ENCODE measurements around the gene DPEP3. TPM values are rescaled to one million over a fixed set of nuclear protein-coding genes. Genes with fewer than 3 reads are reported as not detected.
A peak's percentile ranks its signal among the peaks of the same experiment; 100 is the strongest.
"Not testable (repeated sequence)": the region's sequence is repeated elsewhere in the genome, so short reads cannot be mapped to it uniquely, and the experiment has no call there.

The DPEP3 gene
- total RNA-seq, 6 experiments from 2014 or later: 0.10 TPM; not detected in 5

DNA sequence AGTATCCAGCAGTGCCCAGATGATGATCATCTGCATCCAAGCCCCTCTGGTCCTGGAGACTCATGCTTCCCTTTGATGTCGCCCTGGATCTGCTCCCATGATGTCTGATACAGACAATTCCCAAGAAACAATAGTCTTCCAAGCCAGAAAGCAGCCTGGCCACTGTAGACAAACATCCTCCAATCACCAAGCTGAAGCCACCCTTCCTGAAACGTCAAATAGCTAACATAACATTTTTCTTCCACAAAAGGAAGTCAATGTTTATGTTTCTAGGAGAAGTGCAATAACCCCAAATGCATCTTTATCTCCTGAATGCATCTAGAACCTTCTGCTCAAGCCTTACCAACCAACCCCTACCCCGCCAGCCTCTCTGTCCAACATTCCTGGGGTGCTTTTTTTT, 20.2 kb upstream of the DPEP3 start:
- H3K27ac ChIP-seq: peak overlapping the region; percentile 40 to 69 (median 67)
- TF ChIP-seq, protein P1, sequence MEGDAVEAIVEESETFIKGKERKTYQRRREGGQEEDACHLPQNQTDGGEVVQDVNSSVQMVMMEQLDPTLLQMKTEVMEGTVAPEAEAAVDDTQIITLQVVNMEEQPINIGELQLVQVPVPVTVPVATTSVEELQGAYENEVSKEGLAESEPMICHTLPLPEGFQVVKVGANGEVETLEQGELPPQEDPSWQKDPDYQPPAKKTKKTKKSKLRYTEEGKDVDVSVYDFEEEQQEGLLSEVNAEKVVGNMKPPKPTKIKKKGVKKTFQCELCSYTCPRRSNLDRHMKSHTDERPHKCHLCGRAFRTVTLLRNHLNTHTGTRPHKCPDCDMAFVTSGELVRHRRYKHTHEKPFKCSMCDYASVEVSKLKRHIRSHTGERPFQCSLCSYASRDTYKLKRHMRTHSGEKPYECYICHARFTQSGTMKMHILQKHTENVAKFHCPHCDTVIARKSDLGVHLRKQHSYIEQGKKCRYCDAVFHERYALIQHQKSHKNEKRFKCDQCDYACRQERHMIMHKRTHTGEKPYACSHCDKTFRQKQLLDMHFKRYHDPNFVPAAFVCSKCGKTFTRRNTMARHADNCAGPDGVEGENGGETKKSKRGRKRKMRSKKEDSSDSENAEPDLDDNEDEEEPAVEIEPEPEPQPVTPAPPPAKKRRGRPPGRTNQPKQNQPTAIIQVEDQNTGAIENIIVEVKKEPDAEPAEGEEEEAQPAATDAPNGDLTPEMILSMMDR (IDR thresholded peaks at IDR 0.05): no peak
- TF ChIP-seq POLR2A (IDR thresholded peaks at IDR 0.05): no peak
- H3K36me3 ChIP-seq: no peaks in the 10 kb centered on the region
- 27% methylated on average over 3 of the region's 3 CpGs for WGBS (ENCODE audit: insufficient coverage, low coverage, low lambda C conversion rate, missing lambda C conversion rate)
- H3K4me3 ChIP-seq: peak overlapping the region in 1 of 3 donors; percentile 19
- H3K9me3 ChIP-seq: no peaks in the 10 kb centered on the region
- DNase-seq (no peak), ATAC-seq (peak; percentile 57 to 70 (median 66))
- H3K4me1 ChIP-seq: no peaks in the 10 kb centered on the region
- intact Hi-C loops (cut with DNase I): no loop called here
- no peaks in the 10 kb centered on the region for H3K27me3 ChIP-seq

DNA sequence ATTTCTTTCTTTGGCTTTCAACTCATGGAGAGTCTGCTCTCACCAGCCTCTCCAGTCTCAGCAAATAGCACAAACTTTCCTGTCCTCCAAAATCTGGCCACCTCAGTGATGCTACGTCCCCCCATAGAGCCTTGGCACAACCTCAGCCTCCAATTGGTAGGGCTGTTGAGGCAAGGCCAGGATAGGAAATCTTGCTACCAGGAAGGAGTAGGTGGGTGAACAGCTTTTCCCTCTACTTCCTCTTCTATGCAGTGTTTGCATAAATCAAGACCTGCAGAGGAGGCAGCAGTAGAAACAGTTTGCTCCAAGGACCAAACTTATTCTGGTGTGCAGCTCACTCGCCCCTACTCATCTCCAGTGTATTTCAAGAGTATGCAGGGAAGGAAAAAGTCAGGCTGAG, 19.7 kb upstream of the DPEP3 start:
- H3K4me3 ChIP-seq: peak overlapping the region in 1 of 3 donors; percentile 19
- H3K4me1 ChIP-seq: no peaks in the 10 kb centered on the region
- ATAC-seq (peak; percentile 54 to 67 (median 61)), DNase-seq (no peak)
- H3K9me3 ChIP-seq: no peaks in the 10 kb centered on the region
- no peak for TF ChIP-seq POLR2A (IDR thresholded peaks at IDR 0.05)
- TF ChIP-seq, protein P1 (IDR thresholded peaks at IDR 0.05): no peak
- no CpG with 5 or more reads among the region's 2 CpGs for WGBS (ENCODE audit: insufficient coverage, low coverage, low lambda C conversion rate, missing lambda C conversion rate)
- intact Hi-C loops (cut with DNase I): no loop called here
- no peaks in the 10 kb centered on the region for H3K27me3 ChIP-seq
- peak overlapping the region; percentile 26 to 69 (median 67) for H3K27ac ChIP-seq
- no peaks in the 10 kb centered on the region for H3K36me3 ChIP-seq

DNA sequence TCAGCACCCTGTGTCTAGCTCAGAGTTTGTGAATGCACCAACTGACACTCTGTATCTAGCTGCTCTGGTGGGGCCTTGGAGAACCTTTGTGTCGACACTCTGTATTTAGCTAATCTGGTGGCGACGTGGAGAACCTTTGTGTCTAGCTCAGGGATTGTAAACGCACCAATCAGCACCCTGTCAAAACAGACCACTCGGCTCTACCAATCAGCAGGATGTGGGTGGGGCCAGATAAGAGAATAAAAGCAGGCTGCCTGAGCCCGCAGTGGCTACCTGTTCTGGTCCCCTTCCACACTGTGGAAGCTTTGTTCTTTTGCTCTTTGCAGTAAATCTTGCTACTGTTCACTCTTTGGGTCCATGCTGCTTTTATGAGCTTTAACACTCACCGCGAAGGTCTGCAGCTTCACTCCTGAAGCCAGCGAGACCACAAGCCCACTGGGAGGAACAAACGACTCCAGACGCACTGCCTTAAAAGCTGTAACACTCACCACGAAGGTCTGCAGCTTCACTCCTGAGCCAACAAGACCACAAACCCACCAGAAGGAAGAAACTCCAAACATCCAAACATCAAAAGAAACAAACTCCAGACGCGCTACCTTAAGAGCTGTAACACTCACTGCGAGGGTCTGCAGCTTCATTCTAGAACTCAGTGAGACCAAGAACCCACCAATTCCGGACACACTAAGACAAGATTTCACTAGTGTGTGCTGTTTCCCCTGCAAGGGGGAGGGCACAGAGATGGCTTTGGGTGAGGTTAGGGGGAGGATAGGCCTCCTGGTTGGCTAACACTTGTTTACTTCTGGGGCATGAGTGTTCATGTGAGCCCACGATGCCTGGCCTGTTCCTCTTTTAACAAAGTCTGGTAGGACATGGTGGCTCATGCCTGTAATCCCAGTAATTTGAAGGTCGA, 18.7 kb upstream of the DPEP3 start, which contains the start of gene DPEP2:
TSS of gene DPEP2 (minus strand) at position 706 of the 910 bp plus-strand sequence. CDS start 6,272 bp downstream, outside the sequence.
- DNase-seq; intact Hi-C loops (cut with DNase I): not testable (repeated sequence)
- ATAC-seq: peak; percentile 65 to 83 (median 74)

DNA sequence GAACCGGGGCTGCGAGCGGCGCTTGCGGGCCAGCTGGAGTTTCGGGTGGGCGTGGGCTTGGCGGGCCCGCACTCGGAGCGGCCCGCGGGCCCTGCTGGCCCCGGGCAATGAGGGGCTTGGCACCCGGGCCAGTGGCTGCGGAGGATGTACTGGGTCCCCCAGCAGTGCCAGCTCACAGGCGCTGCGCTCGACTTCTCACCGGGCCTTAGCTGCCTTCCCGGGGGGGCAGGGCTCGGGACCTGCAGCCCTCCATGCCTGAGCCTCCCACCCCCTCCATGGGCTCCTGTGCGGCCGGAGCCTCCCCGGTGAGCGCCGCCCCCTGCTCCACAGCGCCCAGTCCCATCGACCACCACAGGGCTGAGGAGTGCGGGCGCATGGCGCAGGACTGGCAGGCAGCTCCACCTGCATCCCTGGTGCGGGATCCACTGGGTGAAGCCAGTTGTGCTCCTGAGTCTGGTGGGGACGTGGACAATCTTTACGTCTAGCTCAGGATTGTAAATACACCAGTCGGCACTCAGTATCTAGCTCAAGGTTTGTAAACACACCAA, 18.0 kb upstream of the DPEP3 start:
- DNase-seq; intact Hi-C loops (cut with DNase I); ATAC-seq; H3K27me3 ChIP-seq; H3K4me1 ChIP-seq; H3K4me3 ChIP-seq; H3K9me3 ChIP-seq; H3K36me3 ChIP-seq; H3K27ac ChIP-seq: not testable (repeated sequence)
- WGBS (ENCODE audit: insufficient coverage, low coverage, low lambda C conversion rate, missing lambda C conversion rate): 97% methylated on average over 6 of the region's 36 CpGs

More for the DNA sequence above, 18.7 kb upstream of the DPEP3 start, which contains the start of gene DPEP2:
- not testable (repeated sequence) for H3K4me1 ChIP-seq, H3K36me3 ChIP-seq, H3K27me3 ChIP-seq, H3K9me3 ChIP-seq
- 67% methylated on average over 13 of the region's 18 CpGs for WGBS (ENCODE audit: insufficient coverage, low coverage, low lambda C conversion rate, missing lambda C conversion rate)
- peak within 1 kb of the TSS; percentile 26 to 69 (median 67) for H3K27ac ChIP-seq
- H3K4me3 ChIP-seq: peak within 1 kb of the TSS in 1 of 3 donors; percentile 19

DNA sequence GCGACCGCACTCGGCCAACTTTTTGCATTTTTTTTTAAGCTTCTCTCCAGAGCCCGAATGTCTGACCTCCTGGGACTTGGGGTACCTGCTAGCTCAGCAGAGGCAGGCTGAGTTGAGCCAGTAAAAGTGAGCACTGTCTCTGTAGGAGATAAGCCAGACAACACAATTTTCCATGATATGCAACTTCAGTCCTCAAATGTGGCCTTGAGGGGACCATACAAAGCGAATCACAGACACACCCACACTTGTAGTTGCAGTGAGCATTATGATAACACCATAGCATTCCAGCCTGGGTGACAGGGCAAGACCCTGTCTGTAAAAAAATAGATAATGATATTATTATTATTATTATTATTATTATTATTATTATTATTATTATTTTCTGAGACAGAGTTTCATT, 16.4 kb upstream of the DPEP3 start:
- WGBS (ENCODE audit: insufficient coverage, low coverage, low lambda C conversion rate, missing lambda C conversion rate): 87% methylated on average over 4 of the region's 5 CpGs
- H3K27ac ChIP-seq: no peak overlapping the region
- H3K4me3 ChIP-seq: no peak overlapping the region
- DNase-seq: no peak
- H3K27me3 ChIP-seq: no peaks in the 10 kb centered on the region
- H3K9me3 ChIP-seq: no peaks in the 10 kb centered on the region
- ATAC-seq: no peak
- H3K36me3 ChIP-seq: no peaks in the 10 kb centered on the region
- H3K4me1 ChIP-seq: peaks cover 0 to 7% (median 0%) of the 10 kb centered on the region in 4 donors
- TF ChIP-seq POLR2A (IDR thresholded peaks at IDR 0.05): no peak
- TF ChIP-seq, protein P1 (IDR thresholded peaks at IDR 0.05): no peak
- intact Hi-C loops (cut with DNase I): no loop called here
